SJSA1 (cell line): ENCODE results near the gene BASP1. TPM values are rescaled to one million over a fixed set of nuclear protein-coding genes. Genes with fewer than 3 reads are reported as not detected.

Source experiments
- DNase-seq, 2 experiments: peaks; one replicate each; pipeline ENCODE4 v3.0.0-alpha.2; 2015 to 2020; ENCODE audit warnings: low spot score in 2 of 2, low read depth in 1 of 2
- H3K27ac ChIP-seq: fragments of 250-450 bp; sonication (Bioruptor Pico); 2 replicates; pipeline ENCODE4 v1.5.1; 2020; ENCODE audit warnings: mild to moderate bottlenecking, moderate library complexity
- H3K27me3 ChIP-seq: fragments of 250-450 bp; sonication (Bioruptor Pico); replicated peaks from 2 replicates; pipeline ENCODE4 v1.5.1; 2020; ENCODE audit warnings: mild to moderate bottlenecking, moderate library complexity
- H3K36me3 ChIP-seq: fragments of 250-450 bp; sonication (Bioruptor Pico); 2 replicates; pipeline ENCODE4 v1.5.1; 2020; ENCODE audit warnings: mild to moderate bottlenecking
- H3K4me1 ChIP-seq: fragments of 250-450 bp; sonication (Bioruptor Pico); replicated peaks from 2 replicates; pipeline ENCODE4 v1.6.1; 2021; ENCODE audit warnings: mild to moderate bottlenecking
- H3K4me3 ChIP-seq: fragments of 250-450 bp; sonication (Bioruptor Pico); 2 replicates; pipeline ENCODE4 v1.5.1; 2020; ENCODE audit warnings: mild to moderate bottlenecking
- H3K9me3 ChIP-seq: fragments of 250-450 bp; sonication (Bioruptor Pico); replicated peaks from 2 replicates; pipeline ENCODE4 v1.5.1; 2020; ENCODE audit warnings: mild to moderate bottlenecking
- total RNA-seq: library from RNA; depleted of rRNA; stranded (reverse); fragments of >200 nt; shearing (Covaris generic); gene quantifications from 2 replicates; pipeline ENCODE4 v1.2.3, GENCODE V29; 2014

Gene BASP1
- total RNA-seq, 1 experiment from 2014 or later: 523 TPM

- Histone ChIP-seq H3K4me3 (no peak overlapping the region), H3K27ac (no peak overlapping the region), H3K36me3 (no peaks in the 10 kb centered on the region), H3K9me3 (peaks cover 2% of the 10 kb centered on the region; the same call in 1 of the 2 replicates), H3K27me3 (no peaks in the 10 kb centered on the region), H3K4me1 (0 out of 2 replicates have a peak, but pooled peaks cover 3% of the 10 kb centered on the region)
- no peak for DNase-seq
Measured at GRCh38 chr5:17206021-17206420, 11.4 kb upstream of the BASP1 start.

- no peaks in the 10 kb centered on the region; the same call in 1 of the 2 replicates for H3K36me3 ChIP-seq
- peak in 1 of 2 experiments; percentile 20 for DNase-seq
- no peaks in the 10 kb centered on the region; the same call in 1 of the 2 replicates for H3K9me3 ChIP-seq
- H3K4me3 ChIP-seq: no peak overlapping the region
- H3K27ac ChIP-seq: no peak overlapping the region
- peaks cover 11% of the 10 kb centered on the region for H3K4me1 ChIP-seq
- H3K27me3 ChIP-seq: no peaks in the 10 kb centered on the region
Measured at GRCh38 chr5:17212191-17212590, 5.2 kb upstream of the BASP1 start.

GRCh38 chr5:17212996-17213395 is 4.4 kb upstream of the BASP1 start:
- H3K27ac ChIP-seq: no peak overlapping the region
- H3K27me3 ChIP-seq: no peaks in the 10 kb centered on the region
- H3K36me3 ChIP-seq: peaks cover 4% of the 10 kb centered on the region
- no peak for DNase-seq
- peaks cover 2% of the 10 kb centered on the region; the same call in 1 of the 2 replicates for H3K9me3 ChIP-seq
- peaks cover 11% of the 10 kb centered on the region for H3K4me1 ChIP-seq
- H3K4me3 ChIP-seq: no peak overlapping the region

DNA sequence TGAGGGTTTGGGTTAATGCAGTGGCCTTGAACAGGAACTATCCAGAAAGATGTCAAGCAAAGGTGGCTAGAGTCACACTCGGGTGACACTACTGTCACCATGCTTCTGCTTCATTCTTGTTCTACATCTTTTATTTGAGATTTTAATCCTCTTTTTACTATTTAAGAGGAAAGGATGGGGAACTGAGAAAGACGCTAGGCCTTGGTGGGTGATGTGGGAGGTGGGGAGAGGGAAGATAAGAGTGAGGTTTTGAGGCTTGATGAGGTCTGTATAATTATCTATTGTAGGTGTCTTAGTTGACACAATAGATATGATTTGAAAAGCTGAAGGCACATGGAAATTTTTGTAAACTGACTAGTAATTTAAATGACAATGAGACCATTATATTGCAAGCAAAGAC is 3.5 kb upstream of the BASP1 start:
- H3K9me3 ChIP-seq: peaks cover 2% of the 10 kb centered on the region; the same call in 1 of the 2 replicates
- H3K27ac ChIP-seq: no peak overlapping the region
- H3K27me3 ChIP-seq: no peaks in the 10 kb centered on the region
- no peak overlapping the region for H3K4me3 ChIP-seq
- H3K36me3 ChIP-seq: peaks cover 11% of the 10 kb centered on the region
- DNase-seq: peak in 1 of 2 experiments; percentile 10
- H3K4me1 ChIP-seq: peaks cover 11% of the 10 kb centered on the region

DNA sequence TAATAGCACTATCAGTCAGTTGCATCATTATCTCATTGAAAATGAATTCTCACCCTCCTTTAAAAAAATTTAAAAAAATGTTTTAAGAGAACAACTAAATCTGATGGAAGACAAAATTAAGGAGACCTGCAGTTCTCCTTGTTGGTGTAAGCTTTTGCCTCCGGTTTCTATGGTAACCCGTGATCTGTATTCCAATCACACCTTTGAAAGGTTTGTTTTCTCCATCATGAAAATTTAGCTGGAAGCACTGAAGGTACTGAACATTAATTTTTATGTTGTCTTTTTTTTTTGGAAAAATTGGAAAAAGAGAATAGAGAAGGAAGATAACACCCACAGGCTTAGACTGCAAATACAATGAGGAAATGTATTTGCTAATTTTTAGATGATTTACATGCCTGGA is 2.5 kb upstream of the BASP1 start:
- peaks cover 2% of the 10 kb centered on the region; the same call in 1 of the 2 replicates for H3K9me3 ChIP-seq
- H3K36me3 ChIP-seq: peaks cover 21% of the 10 kb centered on the region
- H3K4me1 ChIP-seq: peaks cover 20% of the 10 kb centered on the region
- H3K4me3 ChIP-seq: no peak overlapping the region
- DNase-seq: no peak
- H3K27ac ChIP-seq: no peak overlapping the region
- no peaks in the 10 kb centered on the region for H3K27me3 ChIP-seq

GRCh38 chr5:17215361-17215760 is 2.1 kb upstream of the BASP1 start:
- H3K36me3 ChIP-seq: peaks cover 26% of the 10 kb centered on the region
- no peak overlapping the region for H3K4me3 ChIP-seq
- no peaks in the 10 kb centered on the region for H3K27me3 ChIP-seq
- peaks cover 2% of the 10 kb centered on the region; the same call in 1 of the 2 replicates for H3K9me3 ChIP-seq
- DNase-seq: peak in 1 of 2 experiments; percentile 16
- H3K27ac ChIP-seq: no peak overlapping the region
- peaks cover 25% of the 10 kb centered on the region for H3K4me1 ChIP-seq

- DNase-seq: peak; percentile 82 to 96
- H3K27ac ChIP-seq: no peak overlapping the region
Measured at GRCh38 chr5:17216176-17216973, 1.1 kb upstream of the BASP1 start.

GRCh38 chr5:17216974-17217492 is 398 bp upstream of the BASP1 start:
- H3K4me1 ChIP-seq: peaks cover 36% of the 10 kb centered on the region
- H3K27ac ChIP-seq: no peak overlapping the region
- H3K9me3 ChIP-seq: 0 out of 2 replicates have a peak, but pooled peaks cover 2% of the 10 kb centered on the region
- peak overlapping the region; percentile 41 for H3K4me3 ChIP-seq
- peaks cover 37% of the 10 kb centered on the region for H3K36me3 ChIP-seq
- H3K27me3 ChIP-seq: no peaks in the 10 kb centered on the region
- peak in 1 of 2 experiments; percentile 83 for DNase-seq

More at GRCh38 chr5:17216176-17216973, 1.1 kb upstream of the BASP1 start:
- Histone ChIP-seq H3K4me3 (peak overlapping the region; percentile 41), H3K9me3 (0 out of 2 replicates have a peak, but pooled peaks cover 2% of the 10 kb centered on the region), H3K4me1 (peaks cover 32% of the 10 kb centered on the region), H3K27me3 (no peaks in the 10 kb centered on the region), H3K36me3 (peaks cover 33% of the 10 kb centered on the region)

DNA sequence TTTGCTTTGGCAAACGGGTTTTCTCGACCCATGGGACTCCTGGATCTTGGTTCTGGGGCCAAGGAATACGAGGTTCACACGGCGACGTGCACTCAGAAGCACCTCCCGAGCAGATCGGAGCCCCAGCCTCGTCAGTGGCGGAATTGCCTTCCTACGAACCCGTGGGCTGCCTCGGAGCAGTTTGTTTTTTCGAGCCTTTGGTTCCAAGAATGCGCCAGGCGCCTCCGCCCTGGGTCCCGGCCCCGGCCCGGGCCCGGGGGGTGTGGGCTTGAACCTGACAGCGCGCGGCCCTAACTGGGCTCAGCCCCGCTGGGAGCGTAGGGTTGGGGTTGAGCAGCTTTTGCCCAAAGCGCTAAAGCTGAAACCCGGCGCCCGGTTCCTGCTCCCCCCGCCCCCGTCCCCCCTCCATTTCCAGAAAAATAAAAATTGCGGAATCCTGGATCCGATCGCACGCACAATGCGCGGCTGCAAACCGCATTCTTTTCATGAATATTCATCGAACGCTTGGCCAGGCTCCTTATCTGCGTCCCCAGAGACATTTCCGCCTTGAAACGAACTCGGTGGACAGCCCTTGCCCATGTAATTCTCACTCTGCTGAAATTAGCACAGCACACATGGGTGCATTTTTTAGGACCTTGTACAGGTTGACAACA is 1.0 kb downstream of the BASP1 start:
- Histone ChIP-seq H3K4me1 (peaks cover 51% of the 10 kb centered on the region), H3K27me3 (no peaks in the 10 kb centered on the region), H3K36me3 (peaks cover 52% of the 10 kb centered on the region), H3K9me3 (0 out of 2 replicates have a peak, but pooled peaks cover 2% of the 10 kb centered on the region), H3K27ac (peak overlapping the region; percentile 78), H3K4me3 (peak overlapping the region; percentile 98)
- peak; percentile 62 to 63 for DNase-seq

DNA sequence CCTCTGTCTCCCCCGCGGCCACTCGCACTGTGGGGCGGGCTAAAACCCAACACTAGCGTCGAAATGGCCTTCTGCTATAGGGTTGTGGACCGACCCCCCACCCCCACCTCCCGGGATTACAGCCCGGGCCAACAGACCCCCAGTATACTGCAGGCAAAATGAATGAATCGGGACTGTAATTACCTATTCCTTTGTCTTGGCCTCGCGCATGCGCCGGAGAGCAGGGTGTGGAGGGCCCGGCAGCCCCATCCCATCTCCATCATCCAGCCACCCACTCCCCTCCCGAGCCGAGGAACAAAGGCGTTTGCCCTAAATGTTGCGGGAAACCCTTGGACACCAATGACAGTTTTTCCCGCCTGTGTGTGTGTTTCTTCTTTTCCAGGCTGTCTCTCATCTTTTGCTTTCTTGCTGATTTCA is 1.6 kb downstream of the BASP1 start:
- H3K4me3 ChIP-seq: peak overlapping the region; percentile 98
- H3K27me3 ChIP-seq: no peaks in the 10 kb centered on the region
- H3K4me1 ChIP-seq: peaks cover 56% of the 10 kb centered on the region
- DNase-seq: peak; percentile 60 to 72
- peaks cover 55% of the 10 kb centered on the region for H3K36me3 ChIP-seq
- H3K9me3 ChIP-seq: 0 out of 2 replicates have a peak, but pooled peaks cover 2% of the 10 kb centered on the region
- H3K27ac ChIP-seq: peak overlapping the region; percentile 78

- DNase-seq: peak in 1 of 2 experiments; percentile 21
- H3K9me3 ChIP-seq: 0 out of 2 replicates have a peak, but pooled peaks cover 2% of the 10 kb centered on the region
- peaks cover 56% of the 10 kb centered on the region for H3K36me3 ChIP-seq
- H3K4me3 ChIP-seq: peak overlapping the region; percentile 98
- peaks cover 60% of the 10 kb centered on the region for H3K4me1 ChIP-seq
- peak overlapping the region; percentile 78 for H3K27ac ChIP-seq
- H3K27me3 ChIP-seq: no peaks in the 10 kb centered on the region
Measured at GRCh38 chr5:17219469-17219868, 2.0 kb downstream of the BASP1 start.

DNA sequence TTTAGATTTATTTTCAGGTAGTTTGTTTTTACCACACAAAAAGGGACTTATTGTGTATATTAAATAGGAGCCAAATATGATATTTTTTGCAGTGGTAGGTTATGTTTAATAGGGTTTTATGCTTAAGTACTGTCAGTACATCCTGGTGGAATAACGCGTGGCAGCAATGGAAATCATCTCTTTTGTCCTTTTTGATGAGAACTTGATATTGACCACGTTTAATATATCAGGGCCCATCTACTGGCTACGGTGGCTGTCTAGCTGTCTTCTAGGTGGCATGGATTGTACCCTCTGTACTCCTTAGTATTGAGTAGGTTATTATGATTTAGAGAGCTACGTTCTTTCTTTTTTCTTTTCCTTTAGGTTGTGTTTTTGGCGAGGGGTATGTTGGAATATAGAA is 2.6 kb downstream of the BASP1 start:
- H3K27ac ChIP-seq: no peak overlapping the region
- H3K27me3 ChIP-seq: no peaks in the 10 kb centered on the region
- H3K9me3 ChIP-seq: 0 out of 2 replicates have a peak, but pooled peaks cover 2% of the 10 kb centered on the region
- peaks cover 66% of the 10 kb centered on the region for H3K4me1 ChIP-seq
- H3K4me3 ChIP-seq: peak overlapping the region; percentile 98
- DNase-seq: peak in 1 of 2 experiments; percentile 11
- H3K36me3 ChIP-seq: peaks cover 61% of the 10 kb centered on the region

DNA sequence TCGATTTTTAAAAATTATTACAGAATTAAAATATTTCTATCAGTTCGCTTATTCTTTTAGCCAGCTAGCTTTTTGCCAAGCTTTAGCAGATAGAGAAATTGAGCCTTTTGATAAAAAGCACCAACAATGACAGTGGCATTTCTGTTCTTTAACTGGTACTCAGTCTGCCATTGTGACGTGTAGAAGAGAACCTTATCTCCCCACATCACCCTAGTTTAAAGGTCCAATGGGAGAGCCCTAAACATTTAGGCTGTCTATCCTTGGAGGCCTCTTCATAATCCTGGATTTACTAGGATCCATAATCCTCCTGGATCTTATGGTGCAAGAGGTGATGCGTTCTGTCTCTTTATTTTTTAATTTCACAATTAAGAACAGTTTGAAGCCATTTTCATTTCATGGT is 3.0 kb downstream of the BASP1 start:
- no peak overlapping the region for H3K4me3 ChIP-seq
- H3K9me3 ChIP-seq: 0 out of 2 replicates have a peak, but pooled peaks cover 2% of the 10 kb centered on the region
- peaks cover 70% of the 10 kb centered on the region for H3K4me1 ChIP-seq
- H3K27ac ChIP-seq: no peak overlapping the region
- H3K27me3 ChIP-seq: no peaks in the 10 kb centered on the region
- H3K36me3 ChIP-seq: peaks cover 61% of the 10 kb centered on the region
- DNase-seq: no peak
